Fibroblast of skin of scalp (primary cell): ENCODE data around the gene EVL. TPM values are rescaled to one million over a fixed set of nuclear protein-coding genes. Genes with fewer than 3 reads are reported as not detected.
A peak's percentile ranks its signal among the peaks of the same experiment; 100 is the strongest.
"Not testable (repeated sequence)": the region's sequence is repeated elsewhere in the genome, so short reads cannot be mapped to it uniquely, and the experiment has no call there.

Experiments used
- DNase-seq: peaks from one replicate; pipeline ENCODE4 v3.0.0-alpha.2; 2013
- polyA plus RNA-seq, 2 experiments: library from polyadenylated mRNA; unstranded; fragments of 120-200 nt; gene quantifications; one replicate each; pipeline ENCODE4 v1.2.1, GENCODE V29; 2013; ENCODE audit not compliant: insufficient read length in 2 of 2

Gene EVL
- 122 TPM for polyA plus RNA-seq (2013, experiment 1 of 2; ENCODE audit: insufficient read length)
- polyA plus RNA-seq (2013, experiment 2 of 2; ENCODE audit: insufficient read length) = 110 TPM

- no peak for DNase-seq
Observed at GRCh38 chr14:100065111-100065871, at the start of gene EVL. Gene EVL, plus strand, starts transcription at chr14:100065422. Its CDS starts 79 bp downstream, at chr14:100065501.

- DNase-seq = no peak
Observed at GRCh38 chr14:100017553-100017952, 47.7 kb upstream of the EVL start.

- no peak for DNase-seq
Observed at GRCh38 chr14:100018054-100018453, 47.2 kb upstream of the EVL start.

GRCh38 chr14:100018482-100018881, 46.7 kb upstream of the EVL start:
- DNase-seq = no peak

GRCh38 chr14:100019156-100019744, 46.0 kb upstream of the EVL start:
- DNase-seq = peak; percentile 38

GRCh38 chr14:100020629-100021028, 44.6 kb upstream of the EVL start:
- DNase-seq = no peak

- peak; percentile 80 for DNase-seq
Observed at GRCh38 chr14:100022772-100023451, 42.3 kb upstream of the EVL start.

GRCh38 chr14:100025111-100025510, 40.1 kb upstream of the EVL start:
- peak; percentile 19 for DNase-seq

GRCh38 chr14:100027771-100028490, 37.3 kb upstream of the EVL start:
- DNase-seq = peak; percentile 52

- DNase-seq = peak; percentile 73
Observed at GRCh38 chr14:100028990-100029677, 36.1 kb upstream of the EVL start.

GRCh38 chr14:100030006-100030405, 35.2 kb upstream of the EVL start:
- DNase-seq = not testable (repeated sequence)

- DNase-seq = peak; percentile 92
Observed at GRCh38 chr14:100030452-100031153, 34.6 kb upstream of the EVL start.

GRCh38 chr14:100031506-100032281, 33.5 kb upstream of the EVL start:
- peak; percentile 99 for DNase-seq

GRCh38 chr14:100032738-100033137, 32.5 kb upstream of the EVL start:
- DNase-seq = no peak

- DNase-seq = no peak
Observed at GRCh38 chr14:100033347-100034075, 31.7 kb upstream of the EVL start.

- DNase-seq = no peak
Observed at GRCh38 chr14:100034468-100034867, 30.8 kb upstream of the EVL start.

- DNase-seq = peak; percentile 26
Observed at GRCh38 chr14:100034961-100035500, 30.2 kb upstream of the EVL start.

- no peak for DNase-seq
Observed at GRCh38 chr14:100035700-100036099, 29.5 kb upstream of the EVL start.

GRCh38 chr14:100037353-100037752, 27.9 kb upstream of the EVL start:
- peak; percentile 68 for DNase-seq

- DNase-seq = no peak
Observed at GRCh38 chr14:100038065-100038464, 27.2 kb upstream of the EVL start.
